NT2/D1 (cell line): ENCODE measurements around the gene BMPR1A.

ENCODE experiments used
- SUZ12 ChIP-seq: IDR thresholded peaks from 2 replicates; pipeline ENCODE4 v1.6.1; 2011; ENCODE audit not compliant: insufficient read length, insufficient read depth; ENCODE audit errors: extremely low read depth
- ZNF274 ChIP-seq: IDR thresholded peaks from 2 replicates; pipeline ENCODE4 v1.6.1; 2011; ENCODE audit warnings: mild to moderate bottlenecking, low read depth, low read length

DNA sequence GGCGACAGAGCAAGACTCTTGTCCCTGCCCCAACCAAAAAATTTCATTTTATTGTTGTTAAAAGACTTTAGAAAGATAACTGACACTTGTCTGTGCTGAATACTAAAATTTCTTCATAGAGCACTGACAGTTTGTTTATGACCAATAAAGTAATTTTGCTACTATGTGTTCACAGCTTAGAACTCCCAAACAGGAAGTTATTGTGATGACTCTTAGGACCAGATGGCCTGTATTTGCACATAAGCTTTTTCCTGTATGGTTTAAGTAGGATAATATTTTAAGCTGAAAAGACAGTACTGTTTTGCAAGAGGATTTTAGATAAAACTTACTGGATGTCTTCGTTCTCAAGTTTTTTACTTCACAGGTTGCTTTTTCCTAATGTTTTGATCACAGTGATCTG is 120.3 kb downstream of the BMPR1A start:
- TF ChIP-seq SUZ12 (no peak), ZNF274 (no peak)
